Erythroblast (primary cell): ENCODE results near the gene STX11.

ENCODE experiments used
- GATA1 ChIP-seq: IDR thresholded peaks from 2 replicates; pipeline ENCODE4 v1.6.1; 2011; ENCODE audit warnings: low read depth, mild to moderate bottlenecking, control low read depth, low read length, moderate library complexity
- POLR2A ChIP-seq: IDR thresholded peaks from 2 replicates; pipeline ENCODE4 v1.6.1; 2011; ENCODE audit warnings: mild to moderate bottlenecking, low read length

- TF ChIP-seq POLR2A (no peak), GATA1 (no peak)
These were observed 31.3 kb downstream of the STX11 start for GRCh38 chr6:144181639-144182038.
